ENCODE measurements around the gene METTL22.
"Not testable (repeated sequence)": the region's sequence is repeated elsewhere in the genome, so short reads cannot be mapped to it uniquely, and the experiment has no call there.

DNA sequence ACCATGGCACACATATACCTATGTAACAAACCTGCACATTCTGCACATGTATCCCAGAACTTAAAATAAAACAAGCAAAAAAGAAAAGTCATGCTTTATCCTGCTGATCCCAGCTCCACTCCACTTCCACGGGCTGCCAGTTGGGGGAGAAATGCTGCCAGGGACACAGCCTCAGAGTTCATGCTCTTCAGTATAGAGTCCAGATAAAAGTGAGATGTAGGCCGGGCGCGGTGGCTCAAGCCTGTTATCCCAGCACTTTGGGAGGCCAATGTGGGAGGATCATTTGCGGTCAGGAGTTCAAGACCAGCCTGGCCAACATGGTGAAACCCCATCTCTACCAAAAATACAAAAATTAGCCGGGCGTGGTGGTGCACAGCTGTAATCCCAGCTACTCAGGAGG, 30.5 kb downstream of the METTL22 start:
- TF ChIP-seq, protein P1, sequence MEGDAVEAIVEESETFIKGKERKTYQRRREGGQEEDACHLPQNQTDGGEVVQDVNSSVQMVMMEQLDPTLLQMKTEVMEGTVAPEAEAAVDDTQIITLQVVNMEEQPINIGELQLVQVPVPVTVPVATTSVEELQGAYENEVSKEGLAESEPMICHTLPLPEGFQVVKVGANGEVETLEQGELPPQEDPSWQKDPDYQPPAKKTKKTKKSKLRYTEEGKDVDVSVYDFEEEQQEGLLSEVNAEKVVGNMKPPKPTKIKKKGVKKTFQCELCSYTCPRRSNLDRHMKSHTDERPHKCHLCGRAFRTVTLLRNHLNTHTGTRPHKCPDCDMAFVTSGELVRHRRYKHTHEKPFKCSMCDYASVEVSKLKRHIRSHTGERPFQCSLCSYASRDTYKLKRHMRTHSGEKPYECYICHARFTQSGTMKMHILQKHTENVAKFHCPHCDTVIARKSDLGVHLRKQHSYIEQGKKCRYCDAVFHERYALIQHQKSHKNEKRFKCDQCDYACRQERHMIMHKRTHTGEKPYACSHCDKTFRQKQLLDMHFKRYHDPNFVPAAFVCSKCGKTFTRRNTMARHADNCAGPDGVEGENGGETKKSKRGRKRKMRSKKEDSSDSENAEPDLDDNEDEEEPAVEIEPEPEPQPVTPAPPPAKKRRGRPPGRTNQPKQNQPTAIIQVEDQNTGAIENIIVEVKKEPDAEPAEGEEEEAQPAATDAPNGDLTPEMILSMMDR (IDR thresholded peaks at IDR 0.05) = not testable (repeated sequence)
- not testable (repeated sequence) for TF ChIP-seq POLR2A (IDR thresholded peaks at IDR 0.05)

Data from vagina (tissue), 2 donors.